Measurements from ENCODE around the gene UTF1. TPM values are rescaled to one million over a fixed set of nuclear protein-coding genes. Genes with fewer than 3 reads are reported as not detected.

The UTF1 gene
- total and polyA plus RNA-seq, 4 donors, result 0.06 to 0.52 TPM; not detected in 2

GRCh38 chr10:133239990-133240389 is 10.0 kb downstream of the UTF1 start:
- Histone ChIP-seq H3K36me3 (ENCODE audit: control insufficient read depth in 4 of 4, insufficient read depth in 4 of 4, low read length in 4 of 4) (no peaks in the 10 kb centered on the region), H3K27me3 (ENCODE audit: control insufficient read depth in 3 of 3, insufficient read depth in 3 of 3, low read length in 2 of 3) (peaks cover 15 to 46% (median 18%) of the 10 kb centered on the region in 3 donors), H3K4me1 (ENCODE audit: control insufficient read depth in 5 of 5, insufficient read depth in 5 of 5, low read length in 5 of 5) (peaks cover 0 to 17% (median 0%) of the 10 kb centered on the region in 5 donors), H3K9ac (ENCODE audit: insufficient read depth in 1 of 2, low read length in 2 of 2) (no peak overlapping the region), H3K9me3 (ENCODE audit: control insufficient read depth in 4 of 4, insufficient read depth in 3 of 4, low read length in 3 of 4) (peaks cover 0 to 6% (median 0%) of the 10 kb centered on the region in 4 donors), H3K4me3 (no peak overlapping the region), H3K27ac (ENCODE audit: low read depth in 1 of 2, low read length in 1 of 2) (no peak overlapping the region)
- TF ChIP-seq CTCF (IDR thresholded peaks at IDR 0.05; ENCODE audit: control extremely low read depth, extremely low read depth), result no peak
- ATAC-seq (ENCODE audit: insufficient read depth, low FRiP score) (no peak), DNase-seq (no peak)
- 53 to 69% methylated on average over 15 of the region's 15 CpGs for WGBS, 2 donors

GRCh38 chr10:133241501-133242205 is 11.6 kb downstream of the UTF1 start:
- no peaks in the 10 kb centered on the region for H3K36me3 ChIP-seq (ENCODE audit: control insufficient read depth in 4 of 4, insufficient read depth in 4 of 4, low read length in 4 of 4)
- no peak for ATAC-seq (ENCODE audit: insufficient read depth, low FRiP score)
- no peak overlapping the region for H3K27ac ChIP-seq (ENCODE audit: low read depth in 1 of 2, low read length in 1 of 2)
- 38 to 42% methylated on average over 25 of the region's 25 CpGs for WGBS, 2 donors
- H3K4me3 ChIP-seq, result no peak overlapping the region
- no peak overlapping the region for H3K9ac ChIP-seq (ENCODE audit: insufficient read depth in 1 of 2, low read length in 2 of 2)
- TF ChIP-seq CTCF (IDR thresholded peaks at IDR 0.05; ENCODE audit: control extremely low read depth, extremely low read depth), result no peak
- peaks cover 18 to 38% (median 18%) of the 10 kb centered on the region in 3 donors for H3K27me3 ChIP-seq (ENCODE audit: control insufficient read depth in 3 of 3, insufficient read depth in 3 of 3, low read length in 2 of 3)
- peaks cover 0 to 4% (median 0%) of the 10 kb centered on the region in 4 donors for H3K9me3 ChIP-seq (ENCODE audit: control insufficient read depth in 4 of 4, insufficient read depth in 3 of 4, low read length in 3 of 4)
- DNase-seq, result no peak
- peaks cover 0 to 9% (median 0%) of the 10 kb centered on the region in 5 donors for H3K4me1 ChIP-seq (ENCODE audit: control insufficient read depth in 5 of 5, insufficient read depth in 5 of 5, low read length in 5 of 5)

- Histone ChIP-seq H3K9me3 (ENCODE audit: control insufficient read depth in 4 of 4, insufficient read depth in 3 of 4, low read length in 3 of 4) (peaks cover 0 to 3% (median 0%) of the 10 kb centered on the region in 4 donors), H3K4me1 (ENCODE audit: control insufficient read depth in 5 of 5, insufficient read depth in 5 of 5, low read length in 5 of 5) (peaks cover 0 to 7% (median 0%) of the 10 kb centered on the region in 5 donors), H3K4me3 (no peak overlapping the region), H3K9ac (ENCODE audit: insufficient read depth in 1 of 2, low read length in 2 of 2) (no peak overlapping the region), H3K27me3 (ENCODE audit: control insufficient read depth in 3 of 3, insufficient read depth in 3 of 3, low read length in 2 of 3) (peaks cover 12 to 27% (median 18%) of the 10 kb centered on the region in 3 donors), H3K27ac (ENCODE audit: low read depth in 1 of 2, low read length in 1 of 2) (no peak overlapping the region), H3K36me3 (ENCODE audit: control insufficient read depth in 4 of 4, insufficient read depth in 4 of 4, low read length in 4 of 4) (no peaks in the 10 kb centered on the region)
- WGBS, 2 donors, result 75 to 90% methylated on average over 27 of the region's 27 CpGs
- no peak for DNase-seq
- TF ChIP-seq CTCF (IDR thresholded peaks at IDR 0.05; ENCODE audit: control extremely low read depth, extremely low read depth), result no peak
- no peak for ATAC-seq (ENCODE audit: insufficient read depth, low FRiP score)
Observed at GRCh38 chr10:133242611-133243356, 12.8 kb downstream of the UTF1 start.
